HL-60 (cell line): Measurements from ENCODE around the gene MAPKAPK2.

Source experiments
- CTCF ChIP-seq: IDR thresholded peaks from one replicate; pipeline ENCODE4 v1.5.1; 2011; ENCODE audit warnings: low read length, control low read depth, inconsistent platforms; ENCODE audit not compliant: insufficient read depth
- GABPA ChIP-seq: IDR thresholded peaks from 2 replicates; pipeline ENCODE4 v1.6.1; 2012; ENCODE audit warnings: low read depth
- POLR2AphosphoS5 ChIP-seq: IDR thresholded peaks from 2 replicates; pipeline ENCODE4 v1.6.1; 2012; ENCODE audit warnings: low read depth
- REST ChIP-seq: IDR thresholded peaks from 2 replicates; pipeline ENCODE4 v1.6.1; 2012; ENCODE audit warnings: low read depth; ENCODE audit not compliant: insufficient replicate concordance

GRCh38 chr1:206732508-206732907 lies 47.8 kb downstream of the MAPKAPK2 start:
- no peak for TF ChIP-seq POLR2AphosphoS5
- TF ChIP-seq CTCF = no peak
- no peak for TF ChIP-seq REST
- no peak for TF ChIP-seq GABPA
